ENCODE data around the gene HMG20A.
"Not testable (repeated sequence)": the region's sequence is repeated elsewhere in the genome, so short reads cannot be mapped to it uniquely, and the experiment has no call there.

The HMG20A gene

DNA sequence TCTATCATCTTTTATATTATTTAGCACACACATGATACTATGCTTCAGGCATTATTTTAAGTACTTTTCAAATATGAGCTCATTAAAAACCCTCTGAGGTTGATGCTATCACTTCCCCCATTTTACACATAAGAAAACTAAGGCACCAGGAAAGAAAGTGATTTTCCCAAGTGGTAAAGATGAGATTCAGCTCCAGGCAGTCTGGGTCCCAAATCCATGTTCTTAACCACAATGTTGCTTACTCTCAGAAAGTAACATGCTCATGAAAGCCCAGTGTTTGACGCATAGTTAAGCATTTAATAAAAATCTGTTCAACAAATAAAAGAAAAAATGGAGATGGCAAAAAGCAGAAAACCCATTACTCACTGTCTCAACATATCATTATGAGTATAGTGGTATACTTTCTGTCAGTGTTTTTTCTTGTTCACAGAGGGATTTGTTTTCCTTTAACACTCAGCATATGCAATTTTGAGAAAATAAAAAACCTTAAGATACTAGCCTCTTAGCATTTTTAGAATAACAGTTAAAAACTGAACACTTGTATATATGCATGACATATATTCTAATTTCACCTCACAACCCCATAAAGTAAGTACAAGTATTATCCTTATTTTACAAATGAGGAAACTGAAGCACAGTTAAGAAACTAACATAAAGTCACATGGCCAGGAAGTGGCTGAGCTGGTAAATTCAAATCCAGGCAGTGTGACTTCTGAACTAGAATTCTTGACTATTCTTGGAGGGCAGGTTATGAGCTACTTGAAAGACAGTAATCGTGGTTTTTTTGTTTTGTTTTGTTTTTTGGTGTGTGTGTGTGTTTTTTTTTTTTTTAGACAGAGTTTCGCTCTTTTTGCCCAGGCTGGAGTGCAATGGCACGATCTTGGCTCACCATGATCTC, 11.2 kb upstream of the HMG20A start:
- DNase-seq: peak; percentile 40

DNA sequence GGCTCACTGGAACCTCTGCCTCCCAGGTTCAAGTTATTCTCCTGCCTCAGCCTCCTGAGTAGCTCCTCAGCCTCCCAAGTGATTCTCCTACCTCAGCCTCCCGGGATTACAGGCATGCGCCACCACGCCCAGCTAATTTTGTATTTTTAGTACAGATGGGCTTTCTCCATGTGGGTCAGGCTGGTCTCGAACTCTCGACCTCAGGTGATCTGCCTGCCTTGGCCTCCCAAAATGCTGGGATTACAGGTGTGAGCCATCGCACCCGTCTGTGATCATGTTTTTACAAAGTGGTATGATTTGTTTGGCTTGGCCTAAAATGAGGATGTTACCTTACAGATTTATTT, 10.6 kb upstream of the HMG20A start:
- DNase-seq: not testable (repeated sequence)

DNA sequence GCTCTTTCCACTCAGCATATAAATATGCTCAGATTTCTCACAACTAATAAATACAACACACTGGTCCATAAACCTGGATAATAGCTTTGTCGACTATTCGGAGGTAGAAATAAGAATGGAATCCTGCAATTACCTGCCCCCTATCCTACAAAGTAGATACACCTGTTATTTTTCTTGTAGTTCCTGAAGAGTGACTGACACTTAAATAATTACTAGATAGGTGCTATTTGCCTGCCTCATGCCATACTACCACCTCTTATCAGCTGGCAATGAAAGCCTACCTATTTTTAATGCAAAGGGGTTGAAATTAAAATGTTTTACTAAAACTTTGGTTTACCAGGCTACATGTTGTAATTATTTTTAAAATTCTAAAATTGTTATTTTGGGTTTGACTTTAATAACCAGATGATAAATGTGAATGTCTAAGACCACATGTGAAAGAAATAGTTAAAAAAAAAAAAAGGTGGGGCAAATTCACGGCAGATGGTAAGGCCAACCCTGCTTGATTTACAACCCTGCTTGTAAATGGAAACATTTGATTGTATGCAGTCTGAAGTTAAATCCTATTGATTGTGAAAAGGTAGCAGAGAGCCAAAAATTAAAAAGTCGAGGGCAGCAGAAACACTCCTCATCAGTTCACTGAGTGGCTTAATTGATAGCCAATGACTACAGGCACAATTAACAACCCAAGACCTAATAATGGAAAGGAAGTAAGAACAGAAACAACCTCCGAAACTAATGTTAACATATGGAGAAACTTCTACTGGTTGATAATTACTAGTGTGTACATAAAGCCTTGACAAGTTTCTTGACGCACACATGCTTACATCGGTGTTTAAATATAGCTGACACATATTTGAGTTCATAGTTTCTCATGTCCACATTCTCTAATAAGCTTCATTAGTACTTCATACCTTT, 9.7 kb upstream of the HMG20A start:
- no peak for DNase-seq

GRCh38 chr15:77411619-77411976, 9.1 kb upstream of the HMG20A start:
- no peak for DNase-seq

GRCh38 chr15:77412972-77413698, 7.6 kb upstream of the HMG20A start:
- DNase-seq: no peak

- no peak for DNase-seq
These were observed 6.9 kb upstream of the HMG20A start for GRCh38 chr15:77413699-77414349.

GRCh38 chr15:77414789-77415442, 5.8 kb upstream of the HMG20A start:
- DNase-seq: no peak

DNA sequence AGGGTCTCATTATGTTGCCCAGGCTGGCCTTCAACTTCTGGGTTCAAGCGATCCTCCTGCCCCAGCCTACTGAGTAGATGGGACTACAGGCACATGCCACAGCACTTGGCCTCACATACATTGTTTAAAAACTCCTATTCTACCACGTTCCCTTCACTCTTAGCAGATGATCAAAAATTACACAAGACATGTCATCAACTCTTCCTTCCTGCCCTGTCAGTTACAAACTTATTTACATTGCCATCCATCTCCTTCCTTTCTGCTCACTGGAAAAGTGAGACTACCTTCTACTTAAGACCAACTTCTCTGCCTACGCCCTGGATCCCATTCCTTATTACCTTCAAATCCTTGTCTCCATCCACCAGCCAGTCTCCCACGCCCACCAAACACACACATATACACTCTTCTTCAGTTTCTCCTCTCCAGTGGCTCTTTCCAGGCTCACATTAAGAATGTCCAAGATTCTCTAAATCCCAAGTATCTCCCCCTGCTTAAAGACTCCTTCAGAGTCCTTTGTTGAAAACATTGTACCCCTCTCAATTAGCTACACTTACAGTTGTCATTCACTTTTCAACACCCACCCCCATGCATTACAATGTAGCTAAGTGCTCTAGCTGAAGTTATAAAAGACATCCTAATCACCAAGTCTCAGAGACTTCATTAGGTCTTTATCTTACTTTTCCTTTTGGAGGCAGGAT, 5.1 kb upstream of the HMG20A start:
- no peak for DNase-seq

DNA sequence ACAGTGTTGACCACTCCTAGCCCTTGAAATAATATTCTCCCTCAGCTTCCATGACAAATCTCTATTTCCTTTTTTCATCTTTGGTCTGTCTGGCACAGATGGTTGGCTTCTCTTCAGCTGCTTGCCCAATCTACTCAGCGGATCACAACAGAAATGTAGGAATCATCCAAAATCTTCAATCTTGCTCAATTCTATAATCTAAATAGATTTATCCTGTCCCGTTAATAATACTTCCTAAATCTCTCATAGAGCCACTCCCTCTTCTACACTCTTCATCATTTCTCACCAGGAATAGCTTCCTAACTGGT, 4.6 kb upstream of the HMG20A start:
- DNase-seq: no peak

DNA sequence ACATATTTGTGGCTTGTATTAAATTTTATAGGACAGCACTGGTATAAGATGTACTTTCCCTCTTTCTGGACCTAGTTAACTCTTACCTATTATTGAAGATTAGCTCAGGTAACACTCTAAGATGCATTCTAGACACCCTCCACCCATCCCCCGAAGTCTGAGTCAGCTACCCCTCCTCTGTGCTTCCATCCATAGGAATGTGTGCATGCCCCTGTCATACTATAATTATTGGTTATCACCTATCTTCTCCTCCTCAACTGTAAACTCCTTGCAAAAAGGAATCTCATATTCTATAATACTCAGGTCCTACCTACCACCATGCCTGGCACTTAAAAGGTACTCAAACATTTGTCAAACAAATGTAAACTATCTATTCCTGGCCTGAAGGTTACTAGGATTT, 3.7 kb upstream of the HMG20A start:
- no peak for DNase-seq

- no peak for DNase-seq
These were observed 3.1 kb upstream of the HMG20A start for GRCh38 chr15:77417602-77418001.

DNA sequence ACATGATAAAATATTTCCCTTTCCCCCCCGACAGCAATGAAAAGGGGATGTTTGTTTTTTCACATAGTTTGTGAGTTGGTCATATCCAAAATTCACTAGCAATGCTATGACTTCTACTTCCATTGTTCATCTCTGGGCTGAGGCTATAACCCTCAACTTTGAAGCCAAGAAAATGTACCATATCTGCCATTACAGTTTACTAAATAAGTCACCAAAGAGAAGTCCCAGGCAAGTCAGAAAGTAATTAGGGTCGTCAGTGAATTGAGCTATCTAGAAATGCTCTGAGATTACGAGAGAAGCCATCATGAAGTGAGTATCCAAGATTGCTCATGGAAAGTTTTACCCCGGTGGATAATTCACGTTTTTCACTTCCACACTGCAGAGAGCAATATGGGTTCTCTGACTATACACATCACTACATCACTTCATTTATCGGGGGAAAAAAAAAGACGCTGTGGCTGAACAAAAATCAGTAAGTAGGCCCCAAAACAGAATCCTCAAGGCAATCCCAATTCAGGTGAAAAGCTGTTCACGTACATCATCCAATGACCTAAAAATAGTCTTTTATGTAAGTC, 2.2 kb upstream of the HMG20A start:
- DNase-seq: no peak

DNA sequence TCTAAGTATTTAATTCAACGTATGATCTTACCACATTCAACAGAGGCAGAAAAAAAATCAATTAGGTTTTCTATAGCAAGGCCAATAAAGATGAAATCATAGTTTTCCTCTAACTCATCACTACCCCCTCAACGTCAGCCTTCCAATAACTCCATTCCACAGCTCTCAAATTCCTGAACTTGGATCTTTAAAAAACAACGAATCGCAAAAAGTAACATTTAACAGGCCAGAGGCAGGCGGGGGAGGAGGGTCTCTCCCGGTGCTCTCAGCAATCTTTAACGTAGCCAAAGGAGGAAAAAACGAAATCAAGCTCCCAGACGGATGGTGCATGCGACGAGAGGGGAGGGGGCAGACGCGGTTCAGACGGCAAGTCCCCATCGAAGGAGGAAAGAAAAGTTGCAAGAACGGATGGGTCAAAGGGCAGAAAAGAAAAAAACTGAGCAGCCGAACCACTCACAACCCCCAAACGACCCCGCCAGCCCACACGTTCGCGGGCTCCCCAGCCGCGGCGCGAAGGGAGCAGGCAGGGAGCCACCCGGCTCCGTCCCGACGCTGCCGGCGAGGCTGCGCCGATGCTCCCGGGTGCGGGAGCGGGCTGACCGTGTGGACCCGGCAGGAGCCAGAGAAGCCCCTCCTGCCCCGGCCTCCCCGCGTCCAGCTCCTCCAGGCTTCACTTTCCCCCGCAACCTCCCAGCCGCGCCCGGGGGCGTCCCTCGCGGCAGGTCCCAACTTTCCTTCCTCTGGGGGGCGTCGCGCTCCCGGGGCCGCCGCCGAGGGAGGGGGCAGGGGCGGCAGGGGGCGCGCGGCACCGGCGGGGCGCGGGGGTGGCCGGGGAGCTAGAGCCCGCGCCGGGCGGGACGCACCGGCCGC, 1.5 kb upstream of the HMG20A start:
- DNase-seq: peak; percentile 18

GRCh38 chr15:77419836-77420609, 665 bp upstream of the HMG20A start, which contains the start of gene PEAK1:
Gene PEAK1 (minus strand): TSS chr15:77420104. CDS start chr15:77181926, 238,178 bp downstream.
- DNase-seq: peak; percentile 100

GRCh38 chr15:77421370-77421700, 647 bp downstream of the HMG20A start:
- no peak for DNase-seq

GRCh38 chr15:77425104-77425503, 4.4 kb downstream of the HMG20A start:
- DNase-seq: no peak

DNA sequence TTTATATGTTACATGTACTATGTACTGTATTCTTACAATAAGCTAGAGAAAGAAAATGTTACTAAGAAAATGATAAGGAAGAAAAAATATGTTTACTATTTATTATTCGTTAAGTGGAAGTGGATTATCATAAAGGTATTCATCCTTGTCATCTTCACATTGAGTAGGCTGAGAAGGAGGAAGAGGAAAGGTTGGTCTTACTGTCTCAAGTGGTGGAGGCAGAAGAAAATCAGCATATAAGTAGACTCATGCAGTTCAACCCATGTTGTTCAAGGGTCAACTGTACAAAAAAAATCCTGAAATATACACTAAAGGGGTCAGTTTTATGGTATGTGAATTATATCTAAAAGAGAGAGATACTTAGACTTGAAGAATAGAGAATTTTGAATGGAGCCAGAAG, 5.7 kb downstream of the HMG20A start:
- no peak for DNase-seq

DNA sequence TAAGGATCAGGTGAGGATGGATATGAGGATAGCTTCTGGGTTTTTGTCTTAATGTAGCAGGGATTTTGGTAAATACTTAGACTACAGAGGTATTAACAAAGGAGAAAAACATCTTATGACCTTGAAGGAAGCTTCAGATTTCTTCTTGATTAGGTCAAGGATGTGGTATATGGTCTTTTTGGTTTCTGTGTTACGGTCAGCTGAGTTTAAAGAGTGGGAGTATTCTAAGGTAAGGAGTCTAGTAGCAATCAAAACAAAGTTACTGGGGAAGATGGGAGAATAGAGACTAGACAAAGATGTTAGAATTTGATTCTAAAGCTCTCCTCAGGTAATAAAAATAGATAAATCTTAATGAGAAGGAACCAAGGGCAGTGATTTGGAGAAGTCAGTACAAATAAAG, 6.2 kb downstream of the HMG20A start:
- DNase-seq: no peak

- no peak for DNase-seq
These were observed 9.5 kb downstream of the HMG20A start for GRCh38 chr15:77430213-77430612.

- DNase-seq: no peak
These were observed 10.0 kb downstream of the HMG20A start for GRCh38 chr15:77430652-77431051.

Measured in CD4-positive, alpha-beta T cell treated with Interleukin-10 for 1 hour (primary cell).